ENCODE data around the gene CCDC136. TPM values are rescaled to one million over a fixed set of nuclear protein-coding genes. Genes with fewer than 3 reads are reported as not detected.

CCDC136 gene
- total and polyA plus RNA-seq, 2 experiments from 2014 or later, result 27.1 to 55.7 TPM

- peaks cover 16% of the 10 kb centered on the region for H3K36me3 Mint-ChIP-seq (ENCODE audit: low read depth)
- peaks cover 76% of the 10 kb centered on the region for H4K20me1 ChIP-seq (replicated peaks; ENCODE audit: insufficient read depth)
Measured at GRCh38 chr7:128743112-128743772, 48.5 kb upstream of the CCDC136 start.

More at GRCh38 chr7:128743112-128743772, 48.5 kb upstream of the CCDC136 start:
- Histone ChIP-seq H2AFZ (no peak overlapping the region), H3F3A (replicated peaks; ENCODE audit: low read depth) (no peaks in the 10 kb centered on the region), H3K4me1 (ENCODE audit: insufficient read depth) (peaks cover 15% of the 10 kb centered on the region), H3K4me2 (no peak overlapping the region), H3K36me3 (ENCODE audit: insufficient read depth) (peaks cover 3% of the 10 kb centered on the region; the same call in 1 of the 2 replicates), H3K27ac (ENCODE audit: low read depth) (no peak overlapping the region), H3K27me3 (ENCODE audit: insufficient read depth) (no peaks in the 10 kb centered on the region), H3K9me2 (ENCODE audit: insufficient read depth) (no peaks in the 10 kb centered on the region), H3K79me2 (replicated peaks; ENCODE audit: insufficient read depth) (peaks cover 90% of the 10 kb centered on the region), H3K4me3 (no peak overlapping the region)
- Mint-ChIP-seq H3K27me3 (ENCODE audit: insufficient read depth, low read depth, poor library complexity) (peaks cover 3% of the 10 kb centered on the region), H3K27ac (no peak overlapping the region), H3K4me3 (no peak overlapping the region), H3K9me3 (no peaks in the 10 kb centered on the region), H3K4me1 (peaks cover 15% of the 10 kb centered on the region)
- ATAC-seq, result no peak
- TF ChIP-seq ZNF331 (CRISPR knock-in tag; IDR thresholded peaks at IDR 0.05; ENCODE audit: low read depth) (no peak), EZH2phosphoT487 (IDR thresholded peaks at IDR 0.05; ENCODE audit: unreplicated experiment) (no peak), NANOG (IDR thresholded peaks at IDR 0.05; ENCODE audit: borderline replicate concordance) (no peak), CTCF (conservative IDR thresholded peaks at IDR 0.05; ENCODE audit: low read depth in 2 of 2) (no peak), REST (IDR thresholded peaks at IDR 0.05; ENCODE audit: unreplicated experiment) (no peak), POLR2AphosphoS5 (IDR thresholded peaks at IDR 0.05; ENCODE audit: low read depth) (no peak), ZNF114 (CRISPR knock-in tag; IDR thresholded peaks at IDR 0.05) (no peak), JUNB (IDR thresholded peaks at IDR 0.05; ENCODE audit: unreplicated experiment) (no peak), STAT1 (IDR thresholded peaks at IDR 0.05; ENCODE audit: unreplicated experiment) (no peak), CREB1 (CRISPR knock-in tag; IDR thresholded peaks at IDR 0.05; ENCODE audit: low read depth) (no peak), EZH2 (IDR thresholded peaks at IDR 0.05; ENCODE audit: low read depth, unreplicated experiment) (no peak), ZNF462 (CRISPR knock-in tag; IDR thresholded peaks at IDR 0.05) (no peak)
- TF ChIP-seq, protein P1, sequence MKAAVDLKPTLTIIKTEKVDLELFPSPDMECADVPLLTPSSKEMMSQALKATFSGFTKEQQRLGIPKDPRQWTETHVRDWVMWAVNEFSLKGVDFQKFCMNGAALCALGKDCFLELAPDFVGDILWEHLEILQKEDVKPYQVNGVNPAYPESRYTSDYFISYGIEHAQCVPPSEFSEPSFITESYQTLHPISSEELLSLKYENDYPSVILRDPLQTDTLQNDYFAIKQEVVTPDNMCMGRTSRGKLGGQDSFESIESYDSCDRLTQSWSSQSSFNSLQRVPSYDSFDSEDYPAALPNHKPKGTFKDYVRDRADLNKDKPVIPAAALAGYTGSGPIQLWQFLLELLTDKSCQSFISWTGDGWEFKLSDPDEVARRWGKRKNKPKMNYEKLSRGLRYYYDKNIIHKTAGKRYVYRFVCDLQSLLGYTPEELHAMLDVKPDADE (IDR thresholded peaks at IDR 0.05), result no peak
- no peak for DNase-seq (ENCODE audit: low spot score)

All from GM23338 (cell line).